ENCODE measurements around the gene CPT1A.
"Not testable (repeated sequence)": the region's sequence is repeated elsewhere in the genome, so short reads cannot be mapped to it uniquely, and the experiment has no call there.

Gene CPT1A

DNA sequence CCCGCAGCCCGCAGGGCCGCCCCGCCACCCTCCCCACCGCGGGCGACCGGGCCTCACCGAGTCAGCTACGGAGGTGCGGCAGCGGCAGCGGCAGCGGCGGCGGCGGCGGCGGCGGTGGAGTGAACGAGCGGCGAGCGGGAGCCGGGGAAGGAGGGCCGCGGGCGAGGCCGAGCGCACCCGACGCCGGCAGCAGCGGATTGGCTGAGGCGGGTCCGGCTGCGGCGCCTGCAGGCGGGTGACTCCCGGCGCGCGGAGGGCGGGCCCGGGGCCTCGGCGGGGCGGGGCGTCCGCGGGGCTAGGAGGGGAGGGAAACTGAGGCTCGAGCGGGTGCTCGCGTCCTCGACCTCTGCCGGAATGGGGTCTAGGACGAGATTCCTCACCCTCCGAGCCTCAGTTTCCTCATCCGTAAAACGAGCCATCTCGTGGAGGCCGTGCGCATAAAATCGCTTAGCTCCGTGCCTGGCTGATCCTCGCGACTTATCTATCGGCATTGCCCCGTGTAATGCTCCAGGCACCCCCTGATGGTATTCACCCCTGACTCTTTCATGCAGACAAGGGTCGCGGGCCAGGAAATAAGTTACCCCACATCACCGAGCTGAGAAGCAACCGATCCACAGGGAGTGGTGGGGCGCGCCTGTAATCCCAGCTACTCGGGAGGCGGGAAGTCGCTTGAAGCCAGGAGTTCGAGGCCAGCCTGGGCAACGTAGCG is at the start of gene CPT1A:
CPT1A (minus strand) TSS at position 199 of the 709 bp plus-strand sequence. CDS start 26,442 bp downstream, outside the sequence.
- FAIRE-seq (no peak), DNase-seq (ENCODE audit: extremely low spot score, insufficient read length, low read depth) (peak; percentile 67)

DNA sequence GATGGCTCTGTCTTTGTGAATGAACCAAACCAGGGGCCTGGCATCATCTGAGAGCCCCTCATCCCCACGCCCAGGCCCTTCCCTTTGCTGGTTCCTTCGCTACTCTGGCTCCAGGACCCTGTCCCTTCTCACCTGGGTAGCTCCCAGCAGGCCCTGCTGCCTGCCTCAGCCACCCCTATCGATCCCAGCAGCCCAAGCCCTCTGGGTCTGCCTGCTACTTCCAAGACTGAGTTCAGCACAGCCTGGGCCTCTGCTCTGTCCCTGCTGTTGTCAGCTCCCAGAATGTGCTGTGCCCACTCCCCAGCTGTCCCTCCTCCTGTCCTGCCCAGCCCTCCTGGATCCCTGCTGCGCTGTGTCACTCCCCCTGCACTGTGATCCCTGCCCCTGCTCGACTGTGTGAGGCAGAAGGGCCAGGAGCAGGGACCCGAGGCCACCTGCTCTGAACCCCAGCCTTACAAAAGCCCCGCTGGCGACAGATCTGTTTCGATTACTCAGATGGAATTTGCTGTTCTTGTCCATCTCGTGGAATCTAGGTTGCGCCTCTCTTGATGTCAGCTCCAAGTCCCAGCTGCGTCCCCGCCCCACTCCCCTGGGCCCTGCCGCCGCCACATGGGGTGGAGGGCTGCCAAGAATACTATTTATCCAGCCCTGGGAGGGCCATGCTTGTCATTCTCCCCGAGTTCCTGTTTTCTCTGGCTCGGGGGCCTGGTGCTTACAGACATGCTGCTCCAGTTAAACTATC is 48.9 kb upstream of the CPT1A start:
- no peak for FAIRE-seq
- DNase-seq (ENCODE audit: extremely low spot score, insufficient read length, low read depth) = no peak

DNA sequence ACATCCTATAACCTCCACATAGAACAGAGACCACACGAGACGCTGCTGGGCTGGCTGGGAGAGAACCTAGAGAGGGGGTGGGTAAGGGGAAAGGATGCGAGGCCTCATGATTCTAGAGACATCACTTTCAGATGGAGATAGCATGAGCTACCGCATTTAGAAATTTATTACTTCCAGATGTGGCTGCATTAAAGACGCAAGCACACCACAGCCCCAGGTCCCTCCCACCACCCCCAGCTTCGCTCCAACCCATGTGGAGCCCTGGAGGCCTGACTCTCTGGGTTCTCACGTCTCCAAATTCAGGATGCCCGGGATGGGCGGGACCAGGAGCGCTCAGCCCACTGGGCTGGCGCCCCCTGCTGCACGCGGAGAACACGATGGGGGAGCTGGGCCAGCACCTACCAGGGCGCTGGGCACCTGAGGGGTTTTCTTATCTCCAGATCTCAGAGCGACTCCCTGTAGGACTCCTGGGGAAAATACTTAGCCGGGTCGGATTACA is 48.3 kb upstream of the CPT1A start:
- no peak for DNase-seq (ENCODE audit: extremely low spot score, insufficient read length, low read depth)
- FAIRE-seq = no peak

DNA sequence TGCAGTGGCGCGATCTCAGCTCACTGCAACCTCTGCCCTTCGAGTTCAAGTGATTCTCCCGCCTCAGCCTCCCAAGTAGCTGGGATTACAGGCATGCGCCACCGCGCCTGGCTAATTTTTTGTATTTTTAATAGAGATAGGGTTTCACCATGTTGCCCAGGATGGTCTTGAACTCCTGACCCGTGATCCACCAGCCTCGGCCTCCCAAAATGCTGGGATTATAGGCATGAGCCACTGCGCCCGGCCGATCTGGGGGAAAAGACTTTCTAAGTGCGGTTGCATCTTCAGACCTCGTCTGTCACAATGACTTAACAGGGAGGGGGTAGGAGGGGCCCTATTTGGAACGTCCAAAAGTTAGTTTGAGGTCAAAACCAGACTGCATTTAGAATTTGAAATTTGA is 43.1 kb upstream of the CPT1A start:
- not testable (repeated sequence) for FAIRE-seq; DNase-seq (ENCODE audit: extremely low spot score, insufficient read length, low read depth)

DNA sequence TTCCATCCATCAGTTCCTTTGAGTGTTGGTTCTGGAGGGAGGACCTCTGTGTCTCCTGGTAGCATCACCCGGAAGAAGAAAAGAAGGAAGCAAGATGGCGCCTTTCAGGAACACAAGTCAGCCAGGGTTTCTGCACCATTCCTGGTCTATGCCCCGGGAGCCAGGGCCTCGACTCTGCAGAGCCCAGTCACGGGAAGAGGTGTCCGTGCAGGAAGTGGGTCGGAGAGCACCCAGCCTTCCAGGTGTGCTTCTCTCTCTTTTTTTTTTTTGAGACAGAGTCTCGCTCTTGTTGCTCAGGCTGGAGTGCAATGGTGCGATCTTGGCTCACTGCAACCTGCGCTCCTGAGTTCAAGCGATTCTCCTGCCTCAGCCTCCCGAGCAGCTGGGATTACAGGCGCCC is 40.7 kb upstream of the CPT1A start:
- no peak for FAIRE-seq
- DNase-seq (ENCODE audit: extremely low spot score, insufficient read length, low read depth) = no peak

DNA sequence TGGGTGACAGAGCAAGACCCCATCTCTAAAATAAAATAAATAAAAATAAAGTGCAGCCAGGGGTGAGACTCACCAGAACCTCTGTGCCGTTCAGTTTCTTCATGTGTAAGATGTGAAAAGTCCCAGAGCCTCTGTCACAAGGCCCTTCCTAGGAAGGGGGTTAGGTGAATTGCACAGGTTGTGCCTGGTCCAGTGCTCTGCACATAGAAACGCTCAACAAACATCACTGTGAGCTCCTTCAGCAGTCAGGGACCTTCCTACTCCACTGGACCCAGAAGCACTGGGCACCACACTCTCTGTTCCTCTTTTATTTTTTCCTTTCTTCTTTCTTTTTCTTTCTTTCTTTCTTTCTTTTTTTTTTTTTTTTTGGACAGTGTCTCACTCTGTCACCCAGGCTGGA is 39.6 kb upstream of the CPT1A start:
- no peak for FAIRE-seq
- no peak for DNase-seq (ENCODE audit: extremely low spot score, insufficient read length, low read depth)

DNA sequence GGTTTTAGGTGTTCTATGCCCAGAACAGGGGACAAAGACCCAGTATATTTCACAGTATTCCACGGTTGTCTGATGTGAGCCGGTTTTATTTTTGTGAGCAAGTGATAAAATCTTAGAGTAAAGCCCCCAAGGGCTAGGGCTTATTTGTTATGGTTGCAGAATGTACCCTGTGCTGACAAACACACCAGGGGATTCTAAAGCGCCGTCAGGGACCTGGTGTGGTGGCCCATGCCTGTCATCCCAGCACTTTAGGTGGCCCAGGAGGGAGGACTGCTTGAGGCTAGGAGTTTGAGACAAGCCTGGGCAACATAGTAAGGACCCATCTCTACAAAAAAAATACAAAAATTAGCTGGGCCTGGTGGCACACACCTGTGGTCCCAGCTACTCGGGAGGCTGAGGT is 39.1 kb upstream of the CPT1A start:
- DNase-seq (ENCODE audit: extremely low spot score, insufficient read length, low read depth) (no peak), FAIRE-seq (no peak)

DNA sequence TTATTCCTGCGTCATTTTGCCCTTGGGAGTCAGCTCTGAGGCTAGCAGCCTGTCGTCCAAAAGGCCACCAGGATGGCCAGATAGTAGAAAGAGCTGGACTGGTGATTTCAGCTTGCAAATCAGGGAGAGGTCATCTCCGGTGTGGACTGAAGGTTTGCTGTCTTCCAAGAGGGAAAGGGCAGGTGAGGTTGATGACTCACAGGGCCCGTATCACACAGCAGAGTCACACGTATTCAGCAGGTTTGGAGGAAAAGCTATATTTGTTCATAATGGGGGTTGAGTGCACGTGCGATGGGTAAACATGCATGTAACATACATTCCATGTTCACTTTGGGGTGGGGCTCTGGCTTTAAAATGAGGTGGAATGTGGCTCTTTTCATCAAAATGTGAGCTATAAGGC is 36.3 kb upstream of the CPT1A start:
- FAIRE-seq = no peak

DNA sequence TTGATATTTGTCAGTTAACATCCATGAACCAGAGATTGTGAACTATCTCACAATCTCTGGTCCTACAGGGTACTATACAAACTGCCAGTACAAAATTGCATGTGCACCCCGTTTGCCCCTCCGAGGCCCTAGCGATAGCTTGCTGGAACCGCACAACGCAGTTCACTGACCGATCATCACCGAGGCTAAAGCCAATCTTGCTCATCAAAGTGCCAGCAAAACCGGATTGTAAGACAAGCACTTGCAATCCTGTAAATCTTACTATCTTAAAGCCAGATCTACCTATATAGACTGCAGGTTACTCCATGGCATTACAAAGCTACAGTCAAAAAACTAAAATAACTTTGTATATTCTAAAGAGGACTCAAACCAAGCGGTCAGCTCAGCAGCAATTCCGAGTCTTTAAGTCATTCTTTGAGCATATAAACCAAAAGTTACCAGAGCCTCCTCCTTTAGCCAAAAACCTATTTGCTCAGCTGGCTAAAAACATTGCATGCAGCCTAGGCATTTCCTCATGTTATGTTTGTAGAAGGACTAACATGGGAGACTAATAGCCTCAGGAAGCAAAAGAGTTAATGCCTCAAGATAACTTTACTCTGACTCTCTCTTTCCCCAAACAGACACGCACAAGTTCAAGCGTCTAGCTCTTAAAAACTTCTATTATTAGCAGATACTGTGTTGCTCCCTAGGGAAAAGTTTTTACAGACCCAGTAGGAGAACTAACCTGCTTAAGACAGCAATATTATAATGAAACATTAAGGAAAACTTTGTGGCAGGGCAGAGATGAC is 30.7 kb upstream of the CPT1A start:
- no peak for DNase-seq (ENCODE audit: extremely low spot score, insufficient read length, low read depth)

More for the DNA sequence above, 36.3 kb upstream of the CPT1A start:
- no peak for DNase-seq (ENCODE audit: extremely low spot score, insufficient read length, low read depth)

DNA sequence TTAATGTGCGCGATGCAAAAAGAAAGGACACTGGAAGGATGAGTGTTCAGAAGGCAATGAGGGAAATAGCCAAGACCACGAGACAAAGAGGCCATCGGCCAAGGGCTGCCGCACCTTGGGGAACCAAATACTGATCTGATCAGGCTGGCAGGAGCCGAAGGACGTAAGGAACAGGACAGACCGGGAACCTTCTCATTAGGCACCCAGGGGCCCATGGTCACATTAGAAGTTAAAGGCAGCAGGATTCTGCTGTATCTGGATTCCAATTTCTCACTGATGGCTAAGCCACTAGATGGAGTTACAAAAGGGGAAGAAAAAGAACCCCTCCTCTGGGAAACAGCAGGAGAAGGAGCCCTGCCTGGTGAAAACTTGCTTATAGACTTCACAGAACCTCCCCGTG is 28.8 kb upstream of the CPT1A start:
- FAIRE-seq (no peak), DNase-seq (ENCODE audit: extremely low spot score, insufficient read length, low read depth) (no peak)

More for the DNA sequence above, 30.7 kb upstream of the CPT1A start:
- FAIRE-seq = no peak

DNA sequence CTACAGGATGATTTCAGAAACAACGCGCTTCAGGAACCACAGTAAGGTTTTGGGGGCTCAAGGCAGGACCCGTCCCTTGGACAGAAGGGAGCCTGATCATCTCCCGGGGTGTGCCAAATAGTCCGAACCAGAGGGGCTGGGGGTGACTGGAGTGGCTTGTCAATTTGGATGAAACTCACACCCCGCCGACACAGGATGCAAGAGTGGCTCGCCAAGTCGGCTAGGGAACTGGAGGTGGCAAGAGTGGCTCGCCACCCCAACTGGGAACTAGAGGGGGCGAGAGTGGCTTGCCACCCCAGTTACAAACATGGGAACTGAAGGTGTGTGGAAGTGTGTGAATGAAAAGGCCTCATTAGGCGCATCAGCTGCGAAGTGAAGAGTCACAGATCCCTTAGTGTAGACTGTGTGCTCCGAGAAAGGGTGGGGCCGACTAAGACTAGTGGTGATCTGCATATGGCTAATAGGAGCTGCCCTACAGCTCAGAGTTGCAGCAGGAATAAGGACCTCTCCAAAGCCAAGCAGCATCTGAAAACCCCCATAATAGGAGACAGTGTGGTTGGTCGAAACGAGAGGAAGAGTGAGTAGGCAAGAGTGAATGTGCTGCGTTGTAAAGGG is 26.6 kb upstream of the CPT1A start:
- FAIRE-seq = no peak
- DNase-seq (ENCODE audit: extremely low spot score, insufficient read length, low read depth) = no peak

DNA sequence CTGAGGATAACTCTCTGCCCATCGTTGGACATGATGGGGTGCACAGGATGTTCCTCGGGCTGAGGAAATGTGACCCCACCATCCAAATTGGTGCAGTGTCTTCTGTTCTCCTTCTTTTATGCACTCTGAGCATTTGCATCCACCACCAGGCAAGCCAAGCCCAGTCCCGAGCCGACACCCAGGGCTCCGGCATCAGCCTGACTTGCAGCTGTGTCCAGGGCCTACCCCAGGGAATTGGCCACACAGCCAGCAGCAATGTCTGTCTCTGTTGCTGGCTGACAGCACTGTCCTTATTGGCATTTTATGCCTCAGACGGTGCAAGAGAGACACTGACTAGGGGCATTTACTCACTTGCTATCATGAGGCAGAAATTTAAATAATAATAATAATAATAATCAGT is 25.4 kb upstream of the CPT1A start:
- DNase-seq (ENCODE audit: extremely low spot score, insufficient read length, low read depth) = no peak
- FAIRE-seq = no peak

DNA sequence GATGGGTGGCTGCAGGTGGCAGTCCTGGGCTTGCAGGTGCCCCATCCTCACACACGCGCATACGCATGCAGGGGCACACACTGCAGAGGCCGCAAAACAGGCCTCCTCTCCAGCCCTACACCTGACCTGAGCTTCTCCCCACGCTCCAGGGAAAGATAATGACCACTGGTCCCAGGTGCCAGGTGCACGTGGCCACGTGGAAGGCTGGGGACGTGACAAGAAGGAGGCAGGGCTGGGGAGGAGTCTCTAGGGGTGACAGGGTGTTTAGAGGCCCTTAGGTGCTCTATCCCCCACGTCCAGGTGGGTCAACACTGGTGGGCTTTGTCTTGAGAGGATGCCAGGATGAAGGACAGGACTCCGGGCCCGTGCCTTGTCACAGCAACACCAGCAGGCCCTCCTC is 23.5 kb upstream of the CPT1A start:
- FAIRE-seq (no peak), DNase-seq (ENCODE audit: extremely low spot score, insufficient read length, low read depth) (no peak)

DNA sequence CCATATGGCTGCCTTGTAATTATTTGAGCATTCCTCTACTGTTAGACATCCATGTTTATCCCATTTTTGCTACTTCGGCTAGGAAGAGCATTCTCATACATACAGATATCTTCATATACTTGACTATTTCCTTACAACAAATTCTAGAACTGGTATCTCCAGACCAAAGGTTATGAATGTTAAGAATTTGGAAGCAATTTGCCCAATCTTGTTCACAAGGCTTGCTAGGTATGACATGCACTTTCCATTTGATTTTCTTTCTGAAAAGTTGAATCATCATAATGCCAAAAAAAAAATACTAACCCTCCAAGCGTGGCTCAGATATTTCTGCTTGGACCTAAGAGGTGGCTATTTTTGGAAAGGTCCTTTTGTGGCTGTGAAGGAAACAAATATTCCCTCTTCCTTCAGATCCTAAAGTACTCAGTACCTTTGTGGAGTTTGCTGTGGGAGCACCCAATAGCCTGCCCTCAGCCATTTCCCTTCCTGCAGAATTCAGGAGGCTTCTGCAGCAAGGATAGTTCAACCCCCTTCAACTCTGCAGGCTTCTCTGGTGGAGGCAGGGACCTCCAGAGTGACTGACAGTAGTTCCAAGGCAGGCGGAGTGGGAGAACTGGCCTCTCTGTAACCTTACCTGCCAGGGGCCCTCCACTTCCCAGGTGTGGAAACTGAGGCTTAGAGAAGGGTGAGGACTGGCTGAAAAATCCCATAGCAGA is 22.0 kb upstream of the CPT1A start:
- DNase-seq (ENCODE audit: extremely low spot score, insufficient read length, low read depth) = no peak
- FAIRE-seq = no peak

DNA sequence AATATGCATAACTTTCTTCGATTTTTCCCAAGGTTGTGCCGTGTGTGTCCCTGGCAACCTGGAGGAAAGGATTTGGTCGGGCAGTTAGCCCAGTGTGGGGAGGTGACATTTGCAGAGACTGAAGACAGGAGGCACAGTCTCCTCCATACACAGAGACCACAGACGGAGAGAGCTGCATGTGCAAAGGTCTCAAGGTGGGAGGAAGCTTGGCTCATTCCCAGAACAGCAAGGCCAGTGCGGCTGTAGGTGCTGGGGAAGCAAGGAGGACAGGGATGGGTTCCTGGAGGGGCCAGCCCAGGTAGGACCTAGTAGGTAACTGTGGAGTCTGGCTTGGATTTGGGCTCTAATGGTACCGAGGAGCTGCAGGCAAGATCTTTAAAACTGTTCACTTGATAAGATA is 20.7 kb upstream of the CPT1A start:
- no peak for DNase-seq (ENCODE audit: extremely low spot score, insufficient read length, low read depth)
- FAIRE-seq = no peak

DNA sequence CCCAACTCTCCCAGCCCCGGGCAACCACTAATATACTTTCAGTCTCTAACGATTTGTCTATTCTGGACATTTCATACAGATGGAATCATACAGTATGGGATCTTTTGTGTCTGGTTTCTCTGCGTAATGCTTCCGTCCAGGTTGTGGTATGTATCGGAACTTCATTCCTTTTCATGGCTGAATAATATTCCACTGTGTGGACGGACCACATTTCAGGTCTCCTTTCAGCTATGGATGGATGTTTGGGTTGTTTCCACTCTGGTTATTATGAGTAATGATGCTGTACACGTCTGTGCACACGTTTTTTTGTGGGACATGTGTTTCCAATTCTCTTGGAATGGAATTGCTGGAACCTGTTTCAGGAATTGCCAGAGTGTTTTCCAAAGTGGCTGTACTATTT is 17.4 kb upstream of the CPT1A start:
- FAIRE-seq = no peak

DNA sequence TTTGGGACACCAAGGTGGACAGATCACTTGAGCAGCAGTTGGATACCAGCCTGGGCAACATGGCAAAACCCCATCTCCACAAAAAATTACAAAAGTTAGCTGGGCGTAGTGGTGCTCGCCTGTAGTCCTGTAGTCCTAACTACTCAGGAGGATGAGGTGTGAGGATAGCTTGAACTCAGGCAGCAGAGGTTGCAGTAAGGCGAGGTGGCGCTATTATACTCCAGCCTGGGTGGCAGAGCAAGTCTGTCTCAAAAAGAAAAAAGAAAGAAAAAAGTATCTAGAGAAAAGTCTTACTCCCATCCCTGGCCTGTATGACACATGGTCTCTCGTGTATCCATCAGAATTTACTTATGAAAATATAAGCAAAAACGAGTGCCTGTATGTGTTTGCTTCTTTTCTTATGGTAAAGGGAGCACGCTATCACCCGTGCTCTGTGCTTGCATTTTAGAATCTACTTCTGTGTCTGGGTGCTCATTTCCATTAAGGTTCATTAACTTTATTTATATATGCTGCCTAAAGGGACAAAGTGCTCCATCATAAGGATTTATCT is 15.4 kb upstream of the CPT1A start:
- no peak for FAIRE-seq
- DNase-seq (ENCODE audit: extremely low spot score, insufficient read length, low read depth) = no peak

More for the DNA sequence above, 17.4 kb upstream of the CPT1A start:
- DNase-seq (ENCODE audit: extremely low spot score, insufficient read length, low read depth) = no peak

DNA sequence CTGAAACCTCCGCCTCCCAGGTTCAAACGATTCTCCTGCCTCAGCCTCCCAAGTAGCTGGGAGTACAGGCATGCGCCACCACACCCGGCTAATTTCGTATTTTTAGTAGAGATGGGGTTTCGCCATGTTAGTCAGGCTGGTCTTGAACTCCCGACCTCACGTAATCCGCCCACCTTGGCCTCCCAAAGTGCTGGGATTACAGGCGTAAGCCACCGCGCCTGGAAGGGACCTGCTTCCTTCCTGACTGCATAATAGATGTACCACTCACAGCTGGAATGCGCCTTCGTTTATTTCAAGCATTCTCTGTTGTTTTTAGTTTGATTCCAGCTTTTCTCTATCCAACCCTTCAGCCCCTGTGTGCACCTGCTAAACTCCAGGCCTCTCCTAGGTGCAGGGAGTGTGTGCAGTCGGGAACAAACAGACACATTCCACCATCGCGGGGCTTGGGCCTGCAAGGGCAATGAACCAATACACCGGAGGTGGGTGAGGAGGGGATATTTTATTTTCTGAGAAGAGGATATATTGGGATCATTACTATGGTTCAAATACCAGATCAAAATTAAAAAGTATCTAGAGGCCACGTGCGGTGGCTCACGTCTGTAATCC is 14.8 kb upstream of the CPT1A start:
- not testable (repeated sequence) for FAIRE-seq

More for the DNA sequence above, 14.8 kb upstream of the CPT1A start:
- not testable (repeated sequence) for DNase-seq (ENCODE audit: extremely low spot score, insufficient read length, low read depth)
